BLaER1 treated with 17β-estradiol and CSF1 and Interleukin-3, amounts not matched to agents 10 nM and 100 nM (cell line): ENCODE measurements around the gene DHX8.

Experiments used
- H3K27ac ChIP-seq, 11 experiments: shearing (Covaris generic); formaldehyde crosslinking; 2 replicates each; pipeline ENCODE4 v1.8.1; 2022
- H3K27me3 ChIP-seq, 11 experiments: shearing (Covaris generic); formaldehyde crosslinking; 2 replicates each; pipeline ENCODE4 v1.8.1; 2022
- H3K36me3 ChIP-seq, 11 experiments: shearing (Covaris generic); formaldehyde crosslinking; 2 replicates each; pipeline ENCODE4 v1.8.1; 2022
- H3K4me1 ChIP-seq, 10 experiments: shearing (Covaris generic); formaldehyde crosslinking; 2 replicates each; pipeline ENCODE4 v1.8.1; 2022
- H3K4me2 ChIP-seq, 11 experiments: shearing (Covaris generic); formaldehyde crosslinking; 2 replicates each; pipeline ENCODE4 v1.8.1; 2022
- H3K4me3 ChIP-seq, 10 experiments: shearing (Covaris generic); formaldehyde crosslinking; 2 replicates each; pipeline ENCODE4 v1.8.1; 2022
- H3K9ac ChIP-seq, 11 experiments: shearing (Covaris generic); formaldehyde crosslinking; 2 replicates each; pipeline ENCODE4 v1.8.1; 2022
- H3K9me3 ChIP-seq, 11 experiments: shearing (Covaris generic); formaldehyde crosslinking; replicated peaks in 1 of 11; 2 replicates each; pipeline ENCODE4 v1.8.1; 2022
- H4K20me1 ChIP-seq, 11 experiments: shearing (Covaris generic); formaldehyde crosslinking; 2 replicates each; pipeline ENCODE4 v1.8.1; 2022
- Cebpa-rat ChIP-seq, 11 experiments: shearing (Covaris generic); IDR thresholded peaks; 2 replicates each; pipeline ENCODE4 v1.8.1; 2022

The DHX8 gene

GRCh38 chr17:43515656-43516055, 31.9 kb downstream of the DHX8 start:
- Histone ChIP-seq H3K27me3 (no peaks in the 10 kb centered on the region), H3K9ac (peak overlapping the region in 1 of 11 experiments; percentile 7; a peak in 1 of 22 replicates), H3K27ac (peak overlapping the region in 3 of 11 experiments; percentile 2 to 29 (median 13); a peak in 4 of 22 replicates), H3K4me2 (peak overlapping the region in 3 of 11 experiments; percentile 32 to 57 (median 47); a peak in 5 of 22 replicates), H3K4me1 (peaks cover 0 to 29% (median 6%) of the 10 kb centered on the region in 10 experiments; a peak in 9 of 20 replicates), H4K20me1 (peaks cover 0 to 41% (median 10%) of the 10 kb centered on the region in 11 experiments; a peak in 10 of 22 replicates), H3K9me3 (no peaks in the 10 kb centered on the region), H3K4me3 (no peak overlapping the region), H3K36me3 (peaks cover 95 to 100% (median 99%) of the 10 kb centered on the region in 11 experiments)
- no peak for TF ChIP-seq Cebpa-rat (IDR thresholded peaks at IDR 0.05)

- peak overlapping the region in 6 of 11 experiments; percentile 1 to 22 (median 16); a peak in 5 of 22 replicates for H3K9ac ChIP-seq
- peak overlapping the region in 1 of 11 experiments; percentile 57; a peak in 2 of 22 replicates for H3K4me2 ChIP-seq
- H3K27ac ChIP-seq = peak overlapping the region in 2 of 11 experiments; percentile 13 to 28; a peak in 3 of 22 replicates
- peaks cover 0 to 29% (median 6%) of the 10 kb centered on the region in 10 experiments; a peak in 9 of 20 replicates for H3K4me1 ChIP-seq
- peaks cover 0 to 48% (median 11%) of the 10 kb centered on the region in 11 experiments; a peak in 10 of 22 replicates for H4K20me1 ChIP-seq
- no peak overlapping the region for H3K4me3 ChIP-seq
- no peak for TF ChIP-seq Cebpa-rat (IDR thresholded peaks at IDR 0.05)
- H3K27me3 ChIP-seq = no peaks in the 10 kb centered on the region
- no peaks in the 10 kb centered on the region for H3K9me3 ChIP-seq
- H3K36me3 ChIP-seq = peaks cover 96 to 100% (median 99%) of the 10 kb centered on the region in 11 experiments
These were observed 33.4 kb downstream of the DHX8 start for GRCh38 chr17:43517161-43517560.

GRCh38 chr17:43517615-43518386, 34.0 kb downstream of the DHX8 start:
- Histone ChIP-seq H3K9ac (peak overlapping the region in 6 of 11 experiments; percentile 1 to 22 (median 16); a peak in 4 of 22 replicates), H3K4me3 (no peak overlapping the region), H3K36me3 (peaks cover 96 to 100% (median 99%) of the 10 kb centered on the region in 11 experiments), H4K20me1 (peaks cover 0 to 48% (median 11%) of the 10 kb centered on the region in 11 experiments; a peak in 10 of 22 replicates), H3K27me3 (no peaks in the 10 kb centered on the region), H3K9me3 (no peaks in the 10 kb centered on the region), H3K27ac (peak overlapping the region in 2 of 11 experiments; percentile 13 to 28; a peak in 2 of 22 replicates), H3K4me1 (peaks cover 0 to 29% (median 6%) of the 10 kb centered on the region in 10 experiments; a peak in 9 of 20 replicates), H3K4me2 (peak overlapping the region in 1 of 11 experiments; percentile 57; a peak in 1 of 22 replicates)
- no peak for TF ChIP-seq Cebpa-rat (IDR thresholded peaks at IDR 0.05)

GRCh38 chr17:43521389-43521788, 37.6 kb downstream of the DHX8 start:
- H3K27me3 ChIP-seq = no peaks in the 10 kb centered on the region
- H3K4me3 ChIP-seq = no peak overlapping the region
- H3K4me2 ChIP-seq = no peak overlapping the region
- peaks cover 99 to 100% (median 100%) of the 10 kb centered on the region in 11 experiments for H3K36me3 ChIP-seq
- H3K27ac ChIP-seq = no peak overlapping the region
- peaks cover 0 to 67% (median 21%) of the 10 kb centered on the region in 11 experiments; a peak in 15 of 22 replicates for H4K20me1 ChIP-seq
- no peaks in the 10 kb centered on the region for H3K9me3 ChIP-seq
- no peak overlapping the region for H3K9ac ChIP-seq
- TF ChIP-seq Cebpa-rat (IDR thresholded peaks at IDR 0.05) = no peak
- peaks cover 0 to 15% (median 2%) of the 10 kb centered on the region in 10 experiments; a peak in 9 of 20 replicates for H3K4me1 ChIP-seq

- peaks cover 9 to 16% (median 12%) of the 10 kb centered on the region in 10 experiments for H3K4me1 ChIP-seq
- no peak overlapping the region for H3K4me3 ChIP-seq
- no peak overlapping the region for H3K4me2 ChIP-seq
- peaks cover 84 to 96% (median 86%) of the 10 kb centered on the region in 11 experiments for H3K36me3 ChIP-seq
- no peak overlapping the region for H3K27ac ChIP-seq
- H3K9ac ChIP-seq = no peak overlapping the region
- H3K27me3 ChIP-seq = no peaks in the 10 kb centered on the region
- no peaks in the 10 kb centered on the region for H3K9me3 ChIP-seq
- H4K20me1 ChIP-seq = peaks cover 0 to 79% (median 27%) of the 10 kb centered on the region in 11 experiments; a peak in 16 of 22 replicates
- no peak for TF ChIP-seq Cebpa-rat (IDR thresholded peaks at IDR 0.05)
These were observed 41.3 kb downstream of the DHX8 start for GRCh38 chr17:43524945-43525575.

GRCh38 chr17:43526886-43527648, 43.3 kb downstream of the DHX8 start:
- H3K4me3 ChIP-seq = no peak overlapping the region
- H3K9ac ChIP-seq = no peak overlapping the region; a peak in 1 of 22 replicates
- H3K27me3 ChIP-seq = no peaks in the 10 kb centered on the region
- H4K20me1 ChIP-seq = peaks cover 0 to 70% (median 21%) of the 10 kb centered on the region in 11 experiments; a peak in 14 of 22 replicates
- H3K4me2 ChIP-seq = no peak overlapping the region
- TF ChIP-seq Cebpa-rat (IDR thresholded peaks at IDR 0.05) = no peak
- H3K9me3 ChIP-seq = no peaks in the 10 kb centered on the region
- H3K4me1 ChIP-seq = peaks cover 21 to 30% (median 25%) of the 10 kb centered on the region in 10 experiments
- no peak overlapping the region; a peak in 1 of 22 replicates for H3K27ac ChIP-seq
- peaks cover 64 to 77% (median 66%) of the 10 kb centered on the region in 11 experiments for H3K36me3 ChIP-seq

GRCh38 chr17:43528319-43528987, 44.7 kb downstream of the DHX8 start:
- Histone ChIP-seq H4K20me1 (peaks cover 0 to 62% (median 21%) of the 10 kb centered on the region in 11 experiments; a peak in 14 of 22 replicates), H3K27ac (0 out of 22 replicates have a peak overlapping the region, but pooled peaks of 1 of the 11 experiments have one; percentile 6), H3K4me3 (no peak overlapping the region), H3K4me1 (peaks cover 21 to 30% (median 25%) of the 10 kb centered on the region in 10 experiments), H3K4me2 (no peak overlapping the region), H3K9me3 (no peaks in the 10 kb centered on the region), H3K36me3 (peaks cover 50 to 63% (median 53%) of the 10 kb centered on the region in 11 experiments), H3K27me3 (no peaks in the 10 kb centered on the region), H3K9ac (no peak overlapping the region)
- no peak for TF ChIP-seq Cebpa-rat (IDR thresholded peaks at IDR 0.05)
